ENCODE data around the gene RABGAP1L. TPM values are rescaled to one million over a fixed set of nuclear protein-coding genes. Genes with fewer than 3 reads are reported as not detected.

The RABGAP1L gene
- total RNA-seq, 4 donors from 2014 or later: 31.2 to 115 (median 62.5) TPM

DNA sequence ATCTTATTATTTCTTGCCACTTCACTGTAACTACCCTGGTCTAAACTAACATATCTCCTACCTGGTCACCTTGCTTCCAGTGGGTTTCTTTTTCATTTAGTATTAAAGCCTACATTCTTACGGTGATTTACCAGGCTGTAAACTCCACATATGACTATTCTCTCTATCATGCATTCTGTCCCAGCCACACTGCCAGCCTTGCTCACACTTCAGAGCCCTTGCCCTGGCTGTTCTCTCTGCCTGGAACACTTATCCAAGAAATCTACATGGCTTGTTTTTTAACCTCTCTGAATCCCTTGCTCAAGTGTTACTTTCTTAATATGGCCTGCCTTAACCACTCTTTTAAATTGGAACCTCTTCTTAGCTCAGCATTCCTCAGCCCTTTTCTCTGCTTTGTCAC, 501.2 kb downstream of the RABGAP1L start:
- Histone ChIP-seq H3K27me3 (no peaks in the 10 kb centered on the region), H3K9me3 (no peaks in the 10 kb centered on the region), H3K36me3 (no peaks in the 10 kb centered on the region), H3K4me3 (no peak overlapping the region), H3K4me1 (no peaks in the 10 kb centered on the region), H3K27ac (no peak overlapping the region)
- TF ChIP-seq, protein P1, sequence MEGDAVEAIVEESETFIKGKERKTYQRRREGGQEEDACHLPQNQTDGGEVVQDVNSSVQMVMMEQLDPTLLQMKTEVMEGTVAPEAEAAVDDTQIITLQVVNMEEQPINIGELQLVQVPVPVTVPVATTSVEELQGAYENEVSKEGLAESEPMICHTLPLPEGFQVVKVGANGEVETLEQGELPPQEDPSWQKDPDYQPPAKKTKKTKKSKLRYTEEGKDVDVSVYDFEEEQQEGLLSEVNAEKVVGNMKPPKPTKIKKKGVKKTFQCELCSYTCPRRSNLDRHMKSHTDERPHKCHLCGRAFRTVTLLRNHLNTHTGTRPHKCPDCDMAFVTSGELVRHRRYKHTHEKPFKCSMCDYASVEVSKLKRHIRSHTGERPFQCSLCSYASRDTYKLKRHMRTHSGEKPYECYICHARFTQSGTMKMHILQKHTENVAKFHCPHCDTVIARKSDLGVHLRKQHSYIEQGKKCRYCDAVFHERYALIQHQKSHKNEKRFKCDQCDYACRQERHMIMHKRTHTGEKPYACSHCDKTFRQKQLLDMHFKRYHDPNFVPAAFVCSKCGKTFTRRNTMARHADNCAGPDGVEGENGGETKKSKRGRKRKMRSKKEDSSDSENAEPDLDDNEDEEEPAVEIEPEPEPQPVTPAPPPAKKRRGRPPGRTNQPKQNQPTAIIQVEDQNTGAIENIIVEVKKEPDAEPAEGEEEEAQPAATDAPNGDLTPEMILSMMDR (IDR thresholded peaks at IDR 0.05): no peak
- TF ChIP-seq POLR2AphosphoS5 (IDR thresholded peaks at IDR 0.05) (no peak), POLR2A (IDR thresholded peaks at IDR 0.05) (no peak), EP300 (IDR thresholded peaks at IDR 0.05) (no peak)
- 86 to 89% methylated on average over 1 of the region's 1 CpG for WGBS, 2 donors (ENCODE audit: low coverage in 1 of 2)
- ATAC-seq: no peak

DNA sequence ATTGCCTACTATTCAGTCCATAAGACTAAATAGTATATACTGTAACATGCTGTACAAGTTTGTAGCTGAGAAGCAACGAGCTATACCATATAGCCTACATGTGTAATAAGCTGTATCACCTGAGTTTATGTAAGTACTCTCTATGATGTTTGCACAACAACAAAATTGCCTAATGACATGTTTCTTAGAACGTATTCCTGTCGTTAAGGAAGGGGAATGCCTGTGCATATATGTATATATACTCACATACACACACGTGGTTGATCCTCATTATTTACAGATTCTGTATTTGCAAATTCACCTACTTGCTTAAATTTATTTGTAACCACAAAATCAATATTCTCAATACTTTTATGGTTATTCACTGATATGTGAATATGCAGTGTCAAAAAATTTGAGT, 504.0 kb downstream of the RABGAP1L start:
- WGBS, 2 donors (ENCODE audit: low coverage in 1 of 2): 93 to 94% methylated on average over 4 of the region's 4 CpGs
- H3K36me3 ChIP-seq: no peaks in the 10 kb centered on the region
- TF ChIP-seq POLR2AphosphoS5 (IDR thresholded peaks at IDR 0.05): no peak
- TF ChIP-seq EP300 (IDR thresholded peaks at IDR 0.05): no peak
- TF ChIP-seq, protein P1 (IDR thresholded peaks at IDR 0.05): no peak
- no peak for TF ChIP-seq POLR2A (IDR thresholded peaks at IDR 0.05)
- H3K9me3 ChIP-seq: peaks cover 0 to 8% (median 0%) of the 10 kb centered on the region in 3 donors
- H3K4me1 ChIP-seq: no peaks in the 10 kb centered on the region
- no peak for ATAC-seq
- H3K27me3 ChIP-seq: no peaks in the 10 kb centered on the region
- H3K27ac ChIP-seq: no peak overlapping the region
- no peak overlapping the region for H3K4me3 ChIP-seq

DNA sequence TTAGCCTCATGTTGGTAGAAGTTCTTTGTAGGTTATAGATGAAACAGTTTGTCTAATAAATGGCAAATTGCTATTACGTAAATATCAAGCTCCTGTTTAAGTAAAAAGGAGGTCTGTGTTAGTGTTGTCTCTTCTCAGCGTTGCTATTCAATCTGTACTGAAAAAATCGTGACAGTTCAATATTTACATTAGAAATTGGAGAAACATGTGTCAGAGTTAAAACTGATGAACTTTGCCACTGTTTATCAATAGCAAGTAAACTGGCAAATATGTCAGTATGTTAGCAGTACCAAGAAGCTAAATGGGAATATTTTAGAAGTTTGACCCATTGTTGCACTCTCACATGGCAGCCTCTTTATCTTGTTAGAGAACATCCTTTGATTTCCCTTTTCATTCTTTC, 506.9 kb downstream of the RABGAP1L start:
- Histone ChIP-seq H3K36me3 (no peaks in the 10 kb centered on the region), H3K9me3 (peaks cover 0 to 32% (median 0%) of the 10 kb centered on the region in 3 donors), H3K4me1 (no peaks in the 10 kb centered on the region), H3K4me3 (no peak overlapping the region), H3K27ac (no peak overlapping the region), H3K27me3 (no peaks in the 10 kb centered on the region)
- TF ChIP-seq EP300 (IDR thresholded peaks at IDR 0.05): no peak
- TF ChIP-seq, protein P1 (IDR thresholded peaks at IDR 0.05): no peak
- no peak for TF ChIP-seq POLR2AphosphoS5 (IDR thresholded peaks at IDR 0.05)
- TF ChIP-seq POLR2A (IDR thresholded peaks at IDR 0.05): no peak
- ATAC-seq: no peak
- 47 to 51% methylated on average over 3 of the region's 3 CpGs for WGBS, 2 donors (ENCODE audit: low coverage in 1 of 2)

DNA sequence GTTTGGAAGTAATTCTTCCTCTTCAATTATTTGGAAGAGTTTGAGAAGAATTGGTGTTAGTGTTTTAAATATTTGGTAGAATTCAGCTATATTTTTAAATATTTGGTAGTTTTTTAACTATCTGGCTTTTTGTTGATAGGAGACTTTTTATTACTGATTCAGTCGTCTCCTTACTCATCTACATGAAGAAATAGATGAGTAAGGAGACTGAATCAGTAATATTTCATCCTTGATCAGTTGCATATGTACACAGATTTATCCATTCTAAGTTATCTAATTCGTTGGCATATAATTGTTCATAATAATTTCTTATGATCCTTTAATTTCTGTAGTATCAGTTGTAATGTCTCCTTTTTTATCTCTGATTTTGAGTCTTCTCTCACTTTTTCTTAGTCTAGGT, 512.5 kb downstream of the RABGAP1L start:
- H3K27me3 ChIP-seq: no peaks in the 10 kb centered on the region
- H3K4me1 ChIP-seq: no peaks in the 10 kb centered on the region
- ATAC-seq: no peak
- 76 to 100% methylated on average over 2 of the region's 2 CpGs for WGBS, 2 donors (ENCODE audit: low coverage in 1 of 2)
- H3K36me3 ChIP-seq: no peaks in the 10 kb centered on the region
- H3K27ac ChIP-seq: no peak overlapping the region
- H3K4me3 ChIP-seq: no peak overlapping the region
- peaks cover 0 to 32% (median 0%) of the 10 kb centered on the region in 3 donors for H3K9me3 ChIP-seq
- no peak for TF ChIP-seq EP300 (IDR thresholded peaks at IDR 0.05)
- TF ChIP-seq POLR2AphosphoS5 (IDR thresholded peaks at IDR 0.05): no peak
- TF ChIP-seq POLR2A (IDR thresholded peaks at IDR 0.05): no peak
- TF ChIP-seq, protein P1 (IDR thresholded peaks at IDR 0.05): no peak

DNA sequence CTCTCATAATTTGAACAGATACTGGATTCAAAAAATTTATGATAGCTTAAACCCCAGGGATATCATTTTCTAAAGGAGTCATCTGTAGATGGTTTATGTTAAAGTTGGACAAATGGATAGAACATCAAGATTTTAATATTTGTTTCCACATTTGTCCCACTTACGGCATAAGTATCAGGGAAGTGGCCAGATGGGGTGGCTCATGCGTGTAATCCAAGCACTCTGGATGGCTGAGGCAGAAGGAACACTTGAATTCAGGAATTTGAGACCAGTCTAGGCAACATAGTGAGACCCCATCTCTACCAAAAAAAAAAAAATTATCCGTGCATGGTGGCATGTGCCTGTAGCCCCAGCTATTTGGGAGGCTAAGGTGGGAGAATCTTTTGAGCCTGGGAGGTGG, 517.5 kb downstream of the RABGAP1L start:
- no peak overlapping the region for H3K27ac ChIP-seq
- no peak for TF ChIP-seq EP300 (IDR thresholded peaks at IDR 0.05)
- no peak for TF ChIP-seq POLR2A (IDR thresholded peaks at IDR 0.05)
- no peak for TF ChIP-seq POLR2AphosphoS5 (IDR thresholded peaks at IDR 0.05)
- TF ChIP-seq, protein P1 (IDR thresholded peaks at IDR 0.05): no peak
- H3K9me3 ChIP-seq: no peaks in the 10 kb centered on the region
- H3K4me1 ChIP-seq: no peaks in the 10 kb centered on the region
- ATAC-seq: no peak
- H3K4me3 ChIP-seq: no peak overlapping the region
- no peaks in the 10 kb centered on the region for H3K27me3 ChIP-seq
- H3K36me3 ChIP-seq: no peaks in the 10 kb centered on the region
- 86% methylated on average over 2 of the region's 3 CpGs; no CpG with 5 or more reads in 1 of the 2 donors for WGBS, 2 donors (ENCODE audit: low coverage in 1 of 2)

Data from gastroesophageal sphincter (tissue), 4 donors.